SK-N-SH treated with all-trans-retinoic acid at 6 μM for 48 hours (cell line): ENCODE data around the gene FAM135A.

Source experiments
- ATAC-seq: fragments of 200-7000 bp; cut with Tn5 transposase; 3 replicates; pipeline ENCODE4 v1.9.1; 2020; ENCODE audit warnings: mild to moderate bottlenecking, moderate library complexity
- ARNTL ChIP-seq: fragments of 450-650 bp; formaldehyde crosslinking; IDR thresholded peaks from 2 replicates; pipeline ENCODE4 v1.5.0; 2020; ENCODE audit warnings: low read depth, mild to moderate bottlenecking, moderate library complexity, borderline replicate concordance
- ESRRG ChIP-seq: fragments of 250-450 bp; sonication (Bioruptor Pico); IDR thresholded peaks from 2 replicates; pipeline ENCODE4 v1.6.1; 2021; ENCODE audit warnings: mild to moderate bottlenecking
- GLIS3 ChIP-seq: fragments of 250-450 bp; sonication (Bioruptor Pico); IDR thresholded peaks from 2 replicates; pipeline ENCODE4 v1.5.0; 2020; ENCODE audit warnings: mild to moderate bottlenecking, moderate library complexity
- ISL1 ChIP-seq: fragments of 250-450 bp; sonication (Bioruptor Pico); IDR thresholded peaks from 2 replicates; pipeline ENCODE4 v2.1.2; 2022; ENCODE audit warnings: mild to moderate bottlenecking, moderate library complexity
- PPARA ChIP-seq: fragments of 250-450 bp; sonication (Bioruptor Pico); IDR thresholded peaks from 2 replicates; pipeline ENCODE4 v1.5.0; 2020; ENCODE audit warnings: mild to moderate bottlenecking, borderline replicate concordance
- RARB ChIP-seq: fragments of 250-450 bp; sonication (Bioruptor Pico); IDR thresholded peaks from 2 replicates; pipeline ENCODE4 v1.8.0; 2021; ENCODE audit warnings: mild to moderate bottlenecking, moderate library complexity
- SNAI2 ChIP-seq: fragments of 250-450 bp; sonication (Bioruptor Pico); IDR thresholded peaks from 2 replicates; pipeline ENCODE4 v1.5.0; 2020; ENCODE audit warnings: mild to moderate bottlenecking, moderate library complexity
- TCF4 ChIP-seq: fragments of 250-450 bp; sonication (Bioruptor Pico); IDR thresholded peaks from 2 replicates; pipeline ENCODE4 v1.8.0; 2021; ENCODE audit warnings: mild to moderate bottlenecking, moderate library complexity, borderline replicate concordance
- TOX ChIP-seq: fragments of 250-450 bp; sonication (Bioruptor Pico); IDR thresholded peaks from 2 replicates; pipeline ENCODE4 v1.8.0; 2021; ENCODE audit warnings: mild to moderate bottlenecking, moderate library complexity, borderline replicate concordance
- ZNF565 ChIP-seq: fragments of 450-650 bp; formaldehyde crosslinking; conservative IDR thresholded peaks from 2 replicates; pipeline ENCODE4 v1.5.0; 2020; ENCODE audit warnings: low read depth, mild to moderate bottlenecking, moderate library complexity
- ZNF8 ChIP-seq: fragments of 450-650 bp; formaldehyde crosslinking; IDR thresholded peaks from 2 replicates; pipeline ENCODE4 v1.5.0; 2020; ENCODE audit warnings: mild to moderate bottlenecking, moderate library complexity
- TF ChIP-seq, protein P1 (sequence below): fragments of 250-450 bp; sonication (Bioruptor Pico); IDR thresholded peaks from 2 replicates; pipeline ENCODE4 v1.8.0; 2021; ENCODE audit warnings: low read depth, mild to moderate bottlenecking, moderate library complexity, borderline replicate concordance
- TF ChIP-seq, protein P2 (sequence below): fragments of 250-450 bp; sonication (Bioruptor Pico); IDR thresholded peaks from 2 replicates; pipeline ENCODE4 v1.8.0; 2020; ENCODE audit warnings: mild to moderate bottlenecking, moderate library complexity, borderline replicate concordance
- TF ChIP-seq, protein P3 (sequence below): fragments of 250-450 bp; sonication (Bioruptor Pico); IDR thresholded peaks from 2 replicates; pipeline ENCODE4 v1.5.0; 2020; ENCODE audit warnings: mild to moderate bottlenecking, moderate library complexity
- TF ChIP-seq, protein P4 (sequence below): fragments of 250-450 bp; sonication (Bioruptor Pico); IDR thresholded peaks from 2 replicates; pipeline ENCODE4 v1.5.1; 2021; ENCODE audit warnings: mild to moderate bottlenecking, moderate library complexity

Gene FAM135A

DNA sequence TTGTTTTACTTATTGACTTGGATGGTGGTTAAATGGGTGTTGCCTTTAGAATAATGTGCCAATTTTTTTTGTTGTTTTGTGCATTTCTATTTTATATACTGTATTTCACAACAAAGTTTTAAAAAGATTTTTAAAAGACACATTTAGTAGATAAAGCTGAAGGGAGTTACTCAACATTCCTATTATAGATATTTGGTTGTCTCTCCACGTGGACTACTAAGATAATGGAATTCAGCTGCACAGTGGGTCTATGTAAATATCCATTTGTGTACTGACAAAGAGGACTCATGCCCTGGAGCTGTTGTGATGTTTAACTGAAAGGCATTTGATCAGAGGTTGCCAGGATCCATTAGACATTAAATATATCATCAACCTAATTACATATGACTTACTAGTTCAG, 23.2 kb upstream of the FAM135A start (continued):
- TF ChIP-seq, protein P1, sequence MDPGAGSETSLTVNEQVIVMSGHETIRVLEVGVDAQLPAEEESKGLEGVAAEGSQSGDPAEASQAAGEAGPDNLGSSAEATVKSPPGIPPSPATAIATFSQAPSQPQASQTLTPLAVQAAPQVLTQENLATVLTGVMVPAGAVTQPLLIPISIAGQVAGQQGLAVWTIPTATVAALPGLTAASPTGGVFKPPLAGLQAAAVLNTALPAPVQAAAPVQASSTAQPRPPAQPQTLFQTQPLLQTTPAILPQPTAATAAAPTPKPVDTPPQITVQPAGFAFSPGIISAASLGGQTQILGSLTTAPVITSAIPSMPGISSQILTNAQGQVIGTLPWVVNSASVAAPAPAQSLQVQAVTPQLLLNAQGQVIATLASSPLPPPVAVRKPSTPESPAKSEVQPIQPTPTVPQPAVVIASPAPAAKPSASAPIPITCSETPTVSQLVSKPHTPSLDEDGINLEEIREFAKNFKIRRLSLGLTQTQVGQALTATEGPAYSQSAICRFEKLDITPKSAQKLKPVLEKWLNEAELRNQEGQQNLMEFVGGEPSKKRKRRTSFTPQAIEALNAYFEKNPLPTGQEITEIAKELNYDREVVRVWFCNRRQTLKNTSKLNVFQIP (CRISPR knock-in tag): no peak

DNA sequence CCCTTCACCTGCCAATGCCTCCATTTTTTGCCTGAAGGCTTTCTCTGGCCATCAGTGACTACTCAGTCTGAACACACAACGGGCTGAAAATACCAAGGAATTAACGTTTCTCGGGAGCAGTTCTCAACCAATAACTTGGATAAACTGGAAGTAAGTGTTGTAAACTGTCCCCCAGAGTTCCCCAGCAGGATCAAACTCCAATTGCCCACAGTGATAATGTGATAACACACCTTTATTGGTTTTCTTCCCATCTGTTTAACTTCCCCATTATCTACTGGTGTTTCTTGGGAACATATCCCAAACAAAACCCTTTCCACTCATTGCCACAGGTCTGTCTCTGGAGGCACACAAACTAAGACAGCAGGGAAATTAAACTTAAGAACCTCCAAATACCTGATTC, 21.8 kb upstream of the FAM135A start:
- ATAC-seq: no peak
- TF ChIP-seq ISL1 (CRISPR knock-in tag) (no peak), ARNTL (no peak)
- TF ChIP-seq, protein P2, sequence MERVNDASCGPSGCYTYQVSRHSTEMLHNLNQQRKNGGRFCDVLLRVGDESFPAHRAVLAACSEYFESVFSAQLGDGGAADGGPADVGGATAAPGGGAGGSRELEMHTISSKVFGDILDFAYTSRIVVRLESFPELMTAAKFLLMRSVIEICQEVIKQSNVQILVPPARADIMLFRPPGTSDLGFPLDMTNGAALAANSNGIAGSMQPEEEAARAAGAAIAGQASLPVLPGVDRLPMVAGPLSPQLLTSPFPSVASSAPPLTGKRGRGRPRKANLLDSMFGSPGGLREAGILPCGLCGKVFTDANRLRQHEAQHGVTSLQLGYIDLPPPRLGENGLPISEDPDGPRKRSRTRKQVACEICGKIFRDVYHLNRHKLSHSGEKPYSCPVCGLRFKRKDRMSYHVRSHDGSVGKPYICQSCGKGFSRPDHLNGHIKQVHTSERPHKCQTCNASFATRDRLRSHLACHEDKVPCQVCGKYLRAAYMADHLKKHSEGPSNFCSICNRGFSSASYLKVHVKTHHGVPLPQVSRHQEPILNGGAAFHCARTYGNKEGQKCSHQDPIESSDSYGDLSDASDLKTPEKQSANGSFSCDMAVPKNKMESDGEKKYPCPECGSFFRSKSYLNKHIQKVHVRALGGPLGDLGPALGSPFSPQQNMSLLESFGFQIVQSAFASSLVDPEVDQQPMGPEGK (CRISPR knock-in tag): no peak
- TF ChIP-seq, protein P3, sequence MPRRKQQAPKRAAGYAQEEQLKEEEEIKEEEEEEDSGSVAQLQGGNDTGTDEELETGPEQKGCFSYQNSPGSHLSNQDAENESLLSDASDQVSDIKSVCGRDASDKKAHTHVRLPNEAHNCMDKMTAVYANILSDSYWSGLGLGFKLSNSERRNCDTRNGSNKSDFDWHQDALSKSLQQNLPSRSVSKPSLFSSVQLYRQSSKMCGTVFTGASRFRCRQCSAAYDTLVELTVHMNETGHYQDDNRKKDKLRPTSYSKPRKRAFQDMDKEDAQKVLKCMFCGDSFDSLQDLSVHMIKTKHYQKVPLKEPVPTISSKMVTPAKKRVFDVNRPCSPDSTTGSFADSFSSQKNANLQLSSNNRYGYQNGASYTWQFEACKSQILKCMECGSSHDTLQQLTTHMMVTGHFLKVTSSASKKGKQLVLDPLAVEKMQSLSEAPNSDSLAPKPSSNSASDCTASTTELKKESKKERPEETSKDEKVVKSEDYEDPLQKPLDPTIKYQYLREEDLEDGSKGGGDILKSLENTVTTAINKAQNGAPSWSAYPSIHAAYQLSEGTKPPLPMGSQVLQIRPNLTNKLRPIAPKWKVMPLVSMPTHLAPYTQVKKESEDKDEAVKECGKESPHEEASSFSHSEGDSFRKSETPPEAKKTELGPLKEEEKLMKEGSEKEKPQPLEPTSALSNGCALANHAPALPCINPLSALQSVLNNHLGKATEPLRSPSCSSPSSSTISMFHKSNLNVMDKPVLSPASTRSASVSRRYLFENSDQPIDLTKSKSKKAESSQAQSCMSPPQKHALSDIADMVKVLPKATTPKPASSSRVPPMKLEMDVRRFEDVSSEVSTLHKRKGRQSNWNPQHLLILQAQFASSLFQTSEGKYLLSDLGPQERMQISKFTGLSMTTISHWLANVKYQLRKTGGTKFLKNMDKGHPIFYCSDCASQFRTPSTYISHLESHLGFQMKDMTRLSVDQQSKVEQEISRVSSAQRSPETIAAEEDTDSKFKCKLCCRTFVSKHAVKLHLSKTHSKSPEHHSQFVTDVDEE (CRISPR knock-in tag): no peak
- TF ChIP-seq, protein P4, sequence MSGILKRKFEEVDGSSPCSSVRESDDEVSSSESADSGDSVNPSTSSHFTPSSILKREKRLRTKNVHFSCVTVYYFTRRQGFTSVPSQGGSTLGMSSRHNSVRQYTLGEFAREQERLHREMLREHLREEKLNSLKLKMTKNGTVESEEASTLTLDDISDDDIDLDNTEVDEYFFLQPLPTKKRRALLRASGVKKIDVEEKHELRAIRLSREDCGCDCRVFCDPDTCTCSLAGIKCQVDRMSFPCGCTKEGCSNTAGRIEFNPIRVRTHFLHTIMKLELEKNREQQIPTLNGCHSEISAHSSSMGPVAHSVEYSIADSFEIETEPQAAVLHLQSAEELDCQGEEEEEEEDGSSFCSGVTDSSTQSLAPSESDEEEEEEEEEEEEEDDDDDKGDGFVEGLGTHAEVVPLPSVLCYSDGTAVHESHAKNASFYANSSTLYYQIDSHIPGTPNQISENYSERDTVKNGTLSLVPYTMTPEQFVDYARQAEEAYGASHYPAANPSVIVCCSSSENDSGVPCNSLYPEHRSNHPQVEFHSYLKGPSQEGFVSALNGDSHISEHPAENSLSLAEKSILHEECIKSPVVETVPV: no peak
- TF ChIP-seq, all 23 proteins: peak for 0

DNA sequence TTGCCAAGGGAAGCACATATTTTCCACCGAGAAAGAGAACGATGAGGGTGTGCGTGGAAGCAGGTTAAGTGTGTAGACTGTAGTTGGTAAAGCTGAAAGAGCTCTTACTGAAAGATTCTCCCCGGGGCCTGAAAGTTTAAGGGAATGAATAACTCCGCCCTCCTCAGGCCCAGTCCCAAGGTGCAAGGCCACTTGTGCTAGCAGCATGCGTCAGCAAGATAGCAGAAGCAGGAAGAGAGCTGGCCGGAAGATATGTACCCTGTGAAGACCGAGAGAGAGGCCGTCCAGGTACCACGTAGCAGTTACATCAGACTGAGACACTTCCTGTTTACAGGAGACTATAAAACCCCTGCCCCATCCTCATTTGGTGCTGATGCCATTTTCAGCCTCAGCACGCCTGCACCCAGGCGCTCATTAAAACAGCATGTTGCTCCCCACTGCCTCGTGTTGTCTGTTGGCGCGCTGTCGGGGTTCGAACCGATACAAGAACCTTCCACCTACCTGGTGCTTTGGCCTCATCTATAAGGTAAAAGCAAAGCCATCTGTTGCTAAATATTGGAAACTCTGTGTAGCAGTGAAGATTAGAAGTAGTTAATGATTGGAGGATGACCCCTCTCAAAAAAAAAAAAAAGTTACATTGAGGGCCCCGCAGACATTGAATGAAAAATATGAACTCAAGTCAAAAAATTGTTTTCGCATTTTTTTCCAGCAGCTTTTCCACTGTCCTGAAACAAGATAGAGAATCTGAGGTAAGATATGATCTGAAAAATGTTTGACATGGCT, 18.6 kb upstream of the FAM135A start:
- TF ChIP-seq ARNTL: no peak
- TF ChIP-seq, protein P2 (CRISPR knock-in tag): no peak
- TF ChIP-seq GLIS3 (CRISPR knock-in tag): no peak
- TF ChIP-seq, protein P3 (CRISPR knock-in tag): no peak
- no peak for TF ChIP-seq RARB (CRISPR knock-in tag)
- no peak for TF ChIP-seq TCF4 (CRISPR knock-in tag)
- no peak for ATAC-seq

DNA sequence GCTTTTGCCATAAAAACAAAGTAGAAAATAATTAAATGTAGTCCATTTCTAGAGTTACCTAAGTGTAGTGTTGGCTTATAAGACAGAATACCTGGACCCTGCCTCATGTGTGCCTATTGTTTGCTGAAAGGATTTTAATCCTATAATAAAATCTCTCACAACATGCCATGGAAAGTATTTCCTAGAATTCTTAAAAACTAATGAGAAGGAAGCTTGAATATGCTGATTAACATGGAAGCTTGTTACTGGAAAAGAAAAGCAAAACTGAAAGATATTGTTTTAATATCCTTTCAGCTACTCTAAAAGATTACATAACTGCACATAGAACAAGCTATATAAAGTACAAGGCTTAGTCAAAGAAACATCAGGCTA, 18.0 kb upstream of the FAM135A start:
- no peak for ATAC-seq
- TF ChIP-seq, protein P4: no peak
- TF ChIP-seq SNAI2 (CRISPR knock-in tag): no peak
- TF ChIP-seq ESRRG (CRISPR knock-in tag): no peak
- TF ChIP-seq PPARA (CRISPR knock-in tag): no peak
- TF ChIP-seq ZNF8 (CRISPR knock-in tag): no peak
- TF ChIP-seq, protein P3 (CRISPR knock-in tag): no peak
- no peak for TF ChIP-seq TOX (CRISPR knock-in tag)
- TF ChIP-seq ZNF565: no peak
